NCI-H526 (cell line): ENCODE data around the gene PDZD2.
"Not testable (repeated sequence)": the region's sequence is repeated elsewhere in the genome, so short reads cannot be mapped to it uniquely, and the experiment has no call there.

Experiments
- DNase-seq, 2 experiments: peaks; one replicate each; lab custom pipeline; 2025; lab: John Stamatoyannopoulos, UW

Gene PDZD2

DNA sequence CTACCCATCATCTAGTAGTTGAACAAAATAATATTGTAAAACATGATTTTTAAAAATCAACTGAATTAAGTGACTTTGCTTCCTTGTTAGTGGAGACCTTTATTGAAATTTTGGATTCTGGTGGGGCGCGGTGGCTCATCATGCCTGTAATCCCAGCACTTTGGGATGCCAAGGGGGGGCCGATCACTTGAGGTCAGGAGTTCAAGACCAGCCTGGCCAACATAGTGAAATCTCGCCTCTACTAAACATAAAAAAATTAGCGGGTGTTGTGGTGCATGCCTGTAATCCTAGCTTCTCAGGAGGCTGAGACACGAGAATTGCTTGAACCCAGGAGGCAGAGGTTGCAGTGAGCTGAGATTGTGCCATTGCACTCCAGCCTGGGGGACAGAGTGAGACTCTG lies 439.9 kb downstream of the PDZD2 start:
- DNase-seq: not testable (repeated sequence)

DNA sequence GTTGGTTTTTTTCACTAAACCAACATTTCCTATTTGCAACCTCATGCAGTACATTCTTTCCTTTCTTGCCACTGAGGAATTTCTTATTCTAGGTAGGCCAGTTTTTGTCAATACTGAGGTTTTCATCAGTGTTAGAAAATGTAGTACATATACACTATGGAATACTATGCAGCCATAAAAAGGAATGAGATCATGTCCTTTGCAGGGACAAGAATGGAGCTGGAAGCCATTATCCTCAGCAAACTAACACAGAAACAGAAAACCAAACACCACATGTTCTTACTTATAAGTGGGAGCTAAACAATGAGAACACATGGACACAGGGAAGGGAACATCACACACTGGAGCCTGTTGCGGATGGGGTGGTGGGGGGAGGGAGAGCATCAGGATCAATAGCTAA lies 441.6 kb downstream of the PDZD2 start:
- not testable (repeated sequence) for DNase-seq

DNA sequence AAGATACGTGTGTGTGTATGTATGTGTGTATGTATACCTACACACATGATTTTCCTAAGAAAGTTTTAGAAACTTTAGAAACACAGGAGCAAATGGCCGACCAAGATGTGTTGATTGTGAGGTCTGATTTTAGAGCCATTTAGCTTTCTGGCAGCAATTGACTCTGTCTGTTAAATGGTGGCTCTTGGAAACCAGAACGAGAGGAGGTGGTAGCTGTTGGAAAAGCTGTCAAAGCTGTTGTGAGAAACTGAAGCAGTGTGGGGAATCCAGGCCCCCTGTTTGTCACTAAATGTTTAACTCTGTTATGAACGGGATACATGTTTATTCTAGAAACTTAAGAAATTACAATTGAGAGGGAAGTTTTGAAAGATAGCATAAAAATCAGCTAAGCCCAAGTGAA lies 443.8 kb downstream of the PDZD2 start:
- DNase-seq: no peak

DNA sequence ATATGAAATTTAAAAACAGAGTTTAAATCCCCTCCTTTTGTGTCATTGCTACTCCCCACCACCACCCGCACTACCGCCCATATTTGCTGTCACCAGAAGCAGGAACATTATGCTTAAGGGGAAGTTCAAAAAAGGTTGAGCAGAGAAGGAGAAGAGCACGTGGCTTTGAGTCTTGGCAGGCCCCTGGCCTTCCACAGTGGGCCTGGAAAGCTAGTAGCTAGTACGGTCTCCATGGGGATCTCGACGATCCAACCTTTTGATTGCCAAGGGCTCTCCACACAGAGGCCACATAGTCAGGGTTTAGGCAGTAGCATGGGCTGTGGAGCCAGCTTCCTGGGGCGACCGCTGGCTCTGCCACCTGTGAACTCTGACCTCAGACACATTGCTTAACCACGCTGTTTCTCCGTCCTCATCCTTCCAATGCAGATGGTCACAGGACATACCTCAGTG lies 445.1 kb downstream of the PDZD2 start:
- DNase-seq: no peak

DNA sequence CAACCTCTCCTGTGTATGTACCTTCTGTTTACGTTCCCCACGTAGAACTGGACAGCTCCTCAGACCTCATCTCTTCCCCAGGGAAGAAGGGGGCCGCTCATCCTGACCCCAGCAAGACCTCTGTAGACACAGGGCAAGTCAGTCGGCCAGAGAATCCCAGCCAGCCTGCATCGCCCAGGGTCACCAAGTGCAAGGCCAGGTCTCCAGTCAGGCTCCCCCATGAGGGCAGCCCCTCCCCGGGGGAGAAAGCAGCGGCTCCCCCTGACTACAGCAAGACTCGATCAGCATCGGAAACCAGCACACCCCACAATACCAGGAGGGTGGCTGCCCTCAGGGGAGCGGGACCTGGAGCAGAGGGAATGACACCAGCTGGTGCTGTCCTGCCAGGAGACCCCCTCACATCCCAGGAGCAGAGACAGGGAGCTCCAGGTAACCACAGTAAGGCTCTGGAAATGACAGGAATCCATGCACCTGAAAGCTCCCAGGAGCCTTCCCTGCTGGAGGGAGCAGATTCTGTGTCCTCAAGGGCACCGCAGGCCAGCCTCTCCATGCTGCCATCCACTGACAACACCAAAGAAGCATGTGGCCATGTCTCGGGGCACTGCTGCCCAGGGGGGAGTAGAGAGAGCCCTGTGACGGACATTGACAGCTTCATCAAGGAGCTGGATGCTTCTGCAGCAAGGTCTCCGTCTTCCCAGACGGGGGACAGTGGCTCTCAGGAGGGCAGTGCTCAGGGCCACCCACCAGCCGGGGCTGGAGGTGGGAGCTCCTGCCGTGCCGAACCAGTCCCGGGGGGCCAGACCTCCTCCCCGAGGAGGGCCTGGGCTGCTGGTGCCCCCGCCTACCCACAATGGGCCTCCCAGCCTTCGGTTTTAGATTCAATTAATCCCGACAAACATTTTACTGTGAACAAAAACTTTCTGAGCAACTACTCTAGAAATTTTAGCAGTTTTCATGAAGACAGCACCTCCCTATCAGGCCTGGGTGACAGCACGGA lies 448.5 kb downstream of the PDZD2 start:
- DNase-seq: no peak

GRCh38 chr5:32088214-32088613 lies 449.3 kb downstream of the PDZD2 start:
- no peak for DNase-seq

DNA sequence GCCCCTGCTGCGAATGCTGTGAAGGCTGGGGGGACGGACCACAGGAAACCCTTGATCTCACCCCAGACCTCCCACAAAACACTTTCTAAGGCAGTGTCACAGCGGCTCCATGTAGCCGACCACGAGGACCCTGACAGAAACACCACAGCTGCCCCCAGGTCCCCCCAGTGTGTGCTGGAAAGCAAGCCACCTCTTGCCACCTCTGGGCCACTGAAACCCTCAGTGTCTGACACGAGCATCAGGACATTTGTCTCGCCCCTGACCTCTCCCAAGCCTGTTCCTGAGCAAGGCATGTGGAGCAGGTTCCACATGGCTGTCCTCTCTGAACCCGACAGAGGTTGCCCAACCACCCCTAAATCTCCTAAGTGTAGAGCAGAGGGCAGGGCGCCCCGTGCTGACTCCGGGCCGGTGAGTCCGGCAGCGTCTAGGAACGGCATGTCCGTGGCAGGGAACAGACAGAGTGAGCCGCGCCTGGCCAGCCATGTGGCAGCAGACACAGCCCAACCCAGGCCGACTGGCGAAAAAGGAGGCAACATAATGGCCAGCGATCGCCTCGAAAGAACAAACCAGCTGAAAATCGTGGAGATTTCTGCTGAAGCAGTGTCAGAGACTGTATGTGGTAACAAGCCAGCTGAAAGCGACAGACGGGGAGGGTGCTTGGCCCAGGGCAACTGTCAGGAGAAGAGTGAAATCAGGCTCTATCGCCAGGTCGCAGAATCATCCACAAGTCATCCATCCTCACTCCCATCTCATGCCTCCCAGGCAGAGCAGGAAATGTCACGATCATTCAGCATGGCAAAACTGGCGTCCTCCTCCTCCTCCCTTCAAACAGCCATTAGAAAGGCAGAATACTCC lies 450.4 kb downstream of the PDZD2 start:
- no peak for DNase-seq

GRCh38 chr5:32090026-32090754 lies 451.3 kb downstream of the PDZD2 start:
- DNase-seq: no peak

DNA sequence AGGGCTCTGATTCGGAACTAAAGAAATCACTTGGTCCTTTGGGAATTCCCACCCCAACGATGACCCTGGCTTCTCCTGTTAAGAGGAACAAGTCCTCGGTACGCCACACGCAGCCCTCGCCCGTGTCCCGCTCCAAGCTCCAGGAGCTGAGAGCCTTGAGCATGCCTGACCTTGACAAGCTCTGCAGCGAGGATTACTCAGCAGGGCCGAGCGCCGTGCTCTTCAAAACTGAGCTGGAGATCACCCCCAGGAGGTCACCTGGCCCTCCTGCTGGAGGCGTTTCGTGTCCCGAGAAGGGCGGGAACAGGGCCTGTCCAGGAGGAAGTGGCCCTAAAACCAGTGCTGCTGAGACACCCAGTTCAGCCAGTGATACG lies 451.8 kb downstream of the PDZD2 start:
- no peak for DNase-seq

DNA sequence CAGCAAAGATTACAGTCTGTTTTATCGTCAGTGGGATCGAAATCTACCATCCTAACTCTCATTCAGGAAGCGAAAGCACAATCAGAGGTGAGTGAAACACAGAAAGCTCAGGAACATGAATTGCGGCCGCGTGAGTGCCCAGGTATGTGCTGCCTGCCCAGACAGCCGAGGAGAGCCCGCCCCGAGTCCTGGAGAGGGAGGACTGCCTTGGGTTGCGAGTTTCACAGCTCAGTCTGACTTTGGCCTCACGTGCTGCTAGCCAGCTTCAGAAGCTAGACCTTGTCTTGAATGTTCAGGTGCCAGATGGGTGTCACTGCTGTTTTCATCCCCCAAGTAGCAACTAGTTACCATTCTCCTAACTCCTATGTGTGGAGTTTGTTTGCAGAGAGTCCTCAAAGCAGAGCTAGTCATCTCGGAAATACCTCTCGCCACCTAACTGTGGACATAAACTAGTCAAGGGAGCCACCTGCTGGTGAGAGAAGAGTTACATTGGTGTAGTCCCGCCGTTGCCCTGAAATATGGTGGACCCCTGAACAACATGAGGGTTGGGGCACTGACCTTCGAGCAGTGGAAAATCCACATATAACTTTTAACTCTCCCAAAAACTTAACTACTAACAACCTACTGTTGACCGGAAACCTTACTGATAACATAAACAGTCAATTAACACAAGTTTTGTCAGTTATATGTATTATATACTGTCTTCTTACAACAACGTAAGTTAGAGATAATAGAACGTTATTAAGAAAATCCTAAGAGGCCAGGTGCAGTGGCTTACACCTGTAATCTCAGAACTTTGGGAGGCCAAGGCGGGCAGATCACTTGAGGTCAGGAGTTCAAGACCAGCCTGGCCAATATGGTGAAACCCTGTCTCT lies 454.2 kb downstream of the PDZD2 start:
- peak; percentile 51 to 79 for DNase-seq

- DNase-seq: no peak
Measured at GRCh38 chr5:32094691-32095090, 455.8 kb downstream of the PDZD2 start.

DNA sequence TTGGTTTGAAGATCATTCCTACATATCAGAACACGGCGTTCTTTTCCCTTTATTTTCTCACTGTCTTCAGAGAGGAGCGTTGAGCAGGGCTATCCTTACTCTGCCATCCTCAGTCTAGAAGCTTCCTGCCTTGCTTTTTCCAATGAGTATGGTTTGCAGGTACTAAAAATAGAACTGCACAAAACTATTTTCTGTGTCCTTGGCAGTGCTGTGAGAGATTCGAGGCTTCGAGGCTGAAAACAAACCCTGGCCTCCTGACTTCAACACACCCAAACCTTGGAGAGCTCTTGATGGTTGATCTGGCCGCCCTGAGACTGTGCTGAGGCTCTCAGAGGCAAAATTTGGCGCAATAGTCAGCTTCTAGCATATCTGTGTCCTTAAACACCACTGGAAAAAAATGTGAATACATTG lies 456.3 kb downstream of the PDZD2 start:
- DNase-seq: no peak

DNA sequence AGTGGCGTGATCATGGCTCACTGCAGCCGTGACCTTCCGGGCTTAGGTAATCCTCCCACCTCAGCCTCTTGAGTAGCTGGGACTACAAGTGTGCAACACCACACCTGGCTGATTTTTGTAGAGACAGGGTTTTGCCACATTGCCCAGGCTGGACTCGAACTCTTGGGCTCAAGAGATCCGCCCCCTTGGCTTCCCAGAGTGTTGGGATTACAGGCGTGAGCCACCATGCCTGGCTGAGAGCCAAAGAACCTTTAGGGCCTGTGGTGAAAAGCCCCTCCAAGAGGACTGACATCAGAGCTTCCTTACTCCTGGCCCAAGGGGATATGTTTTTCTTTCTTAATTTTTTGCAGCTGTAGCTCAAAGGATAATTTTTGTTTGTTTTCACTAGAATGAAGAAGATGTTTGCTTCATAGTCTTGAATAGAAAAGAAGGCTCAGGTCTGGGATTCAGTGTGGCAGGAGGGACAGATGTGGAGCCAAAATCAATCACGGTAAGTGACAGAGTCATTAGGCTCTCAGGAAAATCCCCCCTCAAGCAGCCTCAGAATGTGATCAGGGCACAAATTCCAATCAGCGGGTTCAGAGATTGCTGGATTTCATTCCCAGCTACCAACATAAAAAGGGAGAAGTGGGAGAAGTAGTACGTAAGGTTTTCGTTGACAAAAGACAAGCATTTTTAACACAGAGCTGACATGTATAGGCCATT lies 458.1 kb downstream of the PDZD2 start:
- no peak for DNase-seq

DNA sequence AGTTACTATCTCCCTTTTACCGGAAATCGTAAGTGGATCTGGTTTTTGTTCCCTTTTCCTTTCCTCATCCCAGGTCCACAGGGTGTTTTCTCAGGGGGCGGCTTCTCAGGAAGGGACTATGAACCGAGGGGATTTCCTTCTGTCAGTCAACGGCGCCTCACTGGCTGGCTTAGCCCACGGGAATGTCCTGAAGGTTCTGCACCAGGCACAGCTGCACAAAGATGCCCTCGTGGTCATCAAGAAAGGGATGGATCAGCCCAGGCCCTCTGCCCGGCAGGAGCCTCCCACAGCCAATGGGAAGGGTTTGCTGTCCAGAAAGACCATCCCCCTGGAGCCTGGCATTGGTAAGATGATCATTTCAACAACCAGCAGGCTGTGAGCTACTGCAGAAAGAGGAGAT lies 459.4 kb downstream of the PDZD2 start:
- DNase-seq: no peak

GRCh38 chr5:32098890-32099310 lies 460.0 kb downstream of the PDZD2 start:
- no peak for DNase-seq

DNA sequence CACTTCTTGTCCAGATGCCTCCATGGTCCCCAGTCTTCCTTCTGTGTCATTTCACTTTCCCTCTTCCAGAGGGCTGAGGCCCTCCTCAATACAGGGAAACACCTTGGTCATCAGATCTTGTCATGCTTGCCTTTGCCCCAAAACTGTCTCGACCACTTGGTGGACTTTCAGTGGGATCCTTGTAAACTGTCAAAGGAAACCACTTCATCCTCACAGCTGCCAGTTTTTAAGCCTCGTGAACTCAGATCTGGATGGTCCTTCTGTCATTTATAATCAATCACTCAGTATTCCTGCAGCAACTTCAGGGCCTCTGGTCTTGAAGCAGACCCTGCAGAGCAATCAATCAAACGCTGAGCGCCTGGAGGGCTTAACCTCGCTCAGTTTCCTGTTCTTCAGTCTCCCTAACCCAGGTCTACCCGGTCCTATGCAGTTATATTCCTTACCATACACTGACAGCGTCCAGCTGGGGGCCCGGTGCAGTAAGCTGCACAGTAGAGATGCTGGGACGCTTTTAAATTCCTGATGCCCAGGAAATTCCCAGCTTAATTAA lies 460.6 kb downstream of the PDZD2 start:
- no peak for DNase-seq

GRCh38 chr5:32100230-32100629 lies 461.3 kb downstream of the PDZD2 start:
- DNase-seq: no peak

DNA sequence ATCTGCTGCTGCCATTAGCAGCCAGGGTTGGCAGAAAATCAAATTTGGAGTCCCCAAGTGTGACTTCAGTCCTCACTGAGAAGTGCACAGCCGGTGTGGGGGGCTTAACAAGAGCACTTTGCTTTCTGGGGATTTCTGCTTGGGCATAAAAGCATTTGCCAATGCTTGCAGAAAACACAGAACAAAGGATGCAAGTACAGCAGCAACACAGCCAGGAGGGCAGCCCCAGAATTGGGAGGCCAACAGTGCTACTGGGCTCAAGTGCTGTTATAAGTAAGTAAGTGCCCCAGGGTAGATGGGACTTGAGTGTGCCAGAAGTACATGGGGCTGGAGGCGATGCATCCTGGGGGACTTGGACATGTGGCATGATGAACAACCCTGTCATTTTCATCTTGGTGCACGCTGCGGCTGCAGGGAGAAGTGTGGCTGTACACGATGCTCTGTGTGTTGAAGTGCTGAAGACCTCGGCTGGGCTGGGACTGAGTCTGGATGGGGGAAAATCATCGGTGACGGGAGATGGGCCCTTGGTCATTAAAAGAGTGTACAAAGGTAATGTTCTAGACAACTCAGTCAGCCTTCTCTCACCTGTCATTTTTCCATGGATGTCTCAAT lies 461.9 kb downstream of the PDZD2 start:
- no peak for DNase-seq

DNA sequence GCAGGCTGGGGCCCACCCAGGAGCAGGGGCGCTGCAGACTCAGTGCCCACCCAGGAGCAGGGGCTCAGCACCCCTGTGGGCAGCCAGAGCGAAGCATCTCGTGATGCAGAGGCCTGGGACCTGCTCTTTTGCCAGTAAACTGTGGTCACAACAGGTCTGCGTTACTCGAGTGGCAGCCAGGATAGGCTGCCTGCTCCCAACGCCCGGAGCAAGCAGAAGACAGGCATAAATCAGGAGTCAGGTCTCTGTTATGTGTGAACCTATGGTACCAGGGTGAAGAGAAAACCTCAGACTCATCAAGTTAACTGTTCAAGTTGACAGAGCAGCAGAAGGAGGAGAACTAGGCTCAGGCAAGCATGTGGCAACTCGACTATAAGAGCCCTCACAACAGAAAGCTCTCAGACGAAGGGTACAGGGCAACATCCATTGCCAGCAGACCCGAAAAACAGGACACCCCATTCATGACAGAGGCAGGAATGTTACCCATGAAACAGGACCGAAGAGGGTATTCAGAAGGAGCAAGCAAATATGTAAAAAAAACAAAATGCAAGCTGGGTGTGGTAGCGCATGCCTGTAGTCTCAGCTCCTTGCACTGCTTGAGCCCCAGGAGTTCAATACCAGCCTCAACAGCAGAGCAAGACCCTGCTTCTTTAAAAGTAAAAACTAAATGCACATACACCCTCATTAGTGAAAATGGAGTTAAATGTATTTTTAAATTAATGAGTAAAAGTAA lies 463.5 kb downstream of the PDZD2 start:
- no peak for DNase-seq
